Renal cortex interstitium (tissue), 11 donors: ENCODE data around the gene GTF2H1. TPM values are rescaled to one million over a fixed set of nuclear protein-coding genes. Genes with fewer than 3 reads are reported as not detected.
A peak's percentile ranks its signal among the peaks of the same experiment; 100 is the strongest.

ENCODE experiments used
- DNase-seq, 11 donors: peaks; one replicate each; pipeline ENCODE4 v3.0.0-alpha.2; 2013; ENCODE audit warnings: low read depth in 9 of 11, low spot score in 4 of 11; ENCODE audit errors: extremely low read depth in 1 of 11
- polyA plus RNA-seq, 3 donors: library from polyadenylated mRNA; unstranded; fragments of 120-200 nt; gene quantifications; one replicate each; pipeline ENCODE4 v1.2.1, GENCODE V29; 2013; ENCODE audit not compliant: insufficient read length in 3 of 3

GTF2H1 gene
- polyA plus RNA-seq, 3 donors: 49.3 to 61.0 (median 60.9) TPM

- no peak for DNase-seq
Observed at GRCh38 chr11:18361154-18361553, 38.8 kb downstream of the GTF2H1 start.

- no peak for DNase-seq
Observed at GRCh38 chr11:18364495-18365073, 42.2 kb downstream of the GTF2H1 start.

DNA sequence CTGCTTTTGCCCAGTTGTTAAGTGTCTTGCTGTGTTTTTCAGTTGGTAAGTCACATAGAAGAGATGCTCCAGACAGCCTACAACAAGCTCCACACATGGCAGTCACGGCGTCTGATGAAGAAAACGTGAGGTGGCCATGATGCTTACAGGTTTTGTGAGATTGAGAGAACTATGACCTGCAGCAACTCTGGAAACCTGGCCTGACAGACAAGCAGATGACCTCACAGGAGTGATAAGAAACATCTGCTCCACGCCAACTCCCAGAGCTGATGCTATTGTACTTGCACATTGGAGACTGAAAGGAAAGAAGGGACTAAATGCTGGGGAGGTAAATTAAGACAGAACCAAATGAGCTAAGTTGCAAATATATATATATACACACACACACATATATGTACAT lies 43.4 kb downstream of the GTF2H1 start:
- DNase-seq: no peak

DNA sequence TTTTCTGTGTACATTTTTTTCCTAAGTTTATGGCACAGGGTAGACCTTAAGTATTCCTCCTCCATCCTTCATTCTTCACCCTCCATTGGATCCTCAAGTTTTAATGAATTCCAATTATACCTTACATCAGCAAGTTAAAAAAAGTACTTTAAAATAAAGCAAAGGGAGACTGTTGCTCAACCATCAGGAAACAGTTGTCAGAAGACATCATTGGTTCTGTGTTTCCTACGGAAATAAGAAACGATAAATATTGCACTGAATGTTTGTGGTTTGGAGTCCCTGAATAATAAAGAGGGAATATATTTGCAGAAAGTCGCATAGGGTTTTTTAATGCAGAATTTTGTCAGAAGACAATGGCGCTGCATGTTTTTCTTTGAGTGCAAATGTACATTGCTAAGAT lies 43.9 kb downstream of the GTF2H1 start:
- DNase-seq: no peak

DNA sequence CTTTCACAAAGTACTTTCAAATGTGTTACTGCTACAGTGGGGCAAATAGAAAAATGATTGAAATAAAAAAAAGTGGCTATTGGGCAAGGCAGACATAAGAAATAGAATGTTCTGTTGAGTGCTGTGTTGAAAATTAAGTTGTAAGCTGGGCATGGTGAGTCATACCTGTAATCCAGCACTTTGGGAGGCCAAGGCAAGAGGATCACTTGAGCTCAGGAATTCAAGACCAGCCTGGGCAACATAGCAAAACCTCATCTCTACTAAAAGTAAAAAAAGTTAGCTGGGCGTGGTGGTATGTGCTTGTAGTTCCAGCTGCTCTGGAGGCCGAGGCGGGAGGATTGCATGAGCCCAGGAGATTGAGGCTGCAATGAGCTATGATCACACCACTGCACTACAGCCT lies 45.1 kb downstream of the GTF2H1 start:
- DNase-seq: no peak

DNA sequence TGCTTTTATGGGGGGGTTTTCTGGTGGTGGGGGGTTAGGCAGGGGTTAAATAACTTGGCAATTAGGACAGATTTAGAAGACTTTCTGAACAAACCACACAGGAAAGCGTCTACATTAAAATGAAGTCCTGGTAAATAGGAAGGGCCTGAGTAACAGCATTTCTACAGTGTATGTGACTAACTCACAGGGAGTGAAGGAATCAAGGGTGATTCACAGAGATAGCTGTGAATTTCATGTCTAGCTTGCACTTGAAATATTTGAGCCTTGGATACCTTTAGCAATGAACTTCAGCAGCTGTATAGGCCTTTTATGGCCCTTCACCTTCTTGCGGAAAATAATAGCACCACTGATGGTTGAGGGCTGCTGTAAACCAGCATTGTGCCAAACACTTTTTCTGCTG lies 45.9 kb downstream of the GTF2H1 start:
- DNase-seq: no peak

- DNase-seq: no peak
Observed at GRCh38 chr11:18369398-18369797, 47.0 kb downstream of the GTF2H1 start.

- no peak for DNase-seq
Observed at GRCh38 chr11:18371279-18371678, 48.9 kb downstream of the GTF2H1 start.

DNA sequence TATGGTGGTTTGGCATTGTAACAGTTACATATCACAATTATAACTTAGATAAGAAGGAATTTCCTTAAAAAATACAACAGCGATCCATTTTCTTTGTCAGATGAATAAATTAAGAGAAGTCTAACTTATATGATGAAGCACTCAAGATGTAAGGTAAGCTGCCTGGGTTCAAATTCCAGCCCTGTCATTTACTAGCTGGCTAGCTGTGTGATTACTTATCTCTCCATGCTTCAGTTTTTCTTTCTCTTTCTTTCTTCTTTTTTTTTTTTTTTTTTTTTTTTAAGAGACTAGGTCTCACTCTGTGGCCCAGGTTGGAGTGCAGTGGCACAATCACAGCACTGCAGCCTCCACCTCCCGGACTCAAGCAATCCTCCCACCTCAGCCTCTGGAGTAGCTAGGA lies 49.8 kb downstream of the GTF2H1 start:
- no peak for DNase-seq

- DNase-seq: no peak
Observed at GRCh38 chr11:18374956-18375355, 52.6 kb downstream of the GTF2H1 start.

DNA sequence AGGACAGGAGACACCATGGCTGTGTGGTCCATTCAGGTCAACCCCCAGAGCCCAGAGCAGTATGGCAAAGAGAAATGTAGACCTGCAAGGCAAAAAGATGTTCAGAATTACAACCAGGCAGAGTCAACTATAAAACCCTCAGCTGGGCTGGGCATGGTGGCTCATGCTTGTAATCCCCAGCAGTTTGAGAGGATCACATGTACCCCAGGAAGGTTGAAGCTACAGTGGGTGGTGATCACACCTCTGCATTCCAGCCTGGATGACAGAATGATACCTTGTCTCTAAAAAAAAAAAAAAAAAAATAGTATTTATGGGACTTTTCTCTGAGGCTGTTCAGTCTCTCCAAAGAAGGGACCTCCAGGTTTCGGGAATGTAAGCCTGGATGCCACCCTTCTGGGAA lies 53.6 kb downstream of the GTF2H1 start:
- DNase-seq: no peak

DNA sequence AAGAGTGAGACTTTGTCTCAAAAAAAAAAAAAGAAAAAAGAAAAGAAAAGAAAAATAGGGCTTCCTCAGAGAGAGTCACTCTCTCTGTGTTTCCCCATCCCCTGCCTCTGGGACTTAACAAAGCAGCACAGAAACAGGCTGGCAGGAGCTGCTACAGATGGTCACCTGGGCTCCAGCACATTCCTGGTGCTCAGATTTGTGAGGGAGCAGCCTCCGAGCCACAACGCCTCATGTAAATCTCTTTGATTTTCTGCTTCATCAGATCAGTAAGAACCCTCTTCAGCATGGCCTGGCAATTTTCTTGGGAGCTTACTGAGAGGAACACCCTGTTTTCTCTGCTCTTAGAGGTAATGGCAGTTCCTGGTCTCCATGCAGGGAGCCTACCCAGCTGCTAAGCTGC lies 56.8 kb downstream of the GTF2H1 start:
- DNase-seq: no peak

- peak in 1 of 11 donors; percentile 14 for DNase-seq
Observed at GRCh38 chr11:18383388-18384156, 61.2 kb downstream of the GTF2H1 start.

GRCh38 chr11:18384157-18384641 lies 61.8 kb downstream of the GTF2H1 start:
- peak in 5 of 11 donors; percentile 9 to 59 (median 28) for DNase-seq

GRCh38 chr11:18390088-18390487 lies 67.7 kb downstream of the GTF2H1 start:
- no peak for DNase-seq

DNA sequence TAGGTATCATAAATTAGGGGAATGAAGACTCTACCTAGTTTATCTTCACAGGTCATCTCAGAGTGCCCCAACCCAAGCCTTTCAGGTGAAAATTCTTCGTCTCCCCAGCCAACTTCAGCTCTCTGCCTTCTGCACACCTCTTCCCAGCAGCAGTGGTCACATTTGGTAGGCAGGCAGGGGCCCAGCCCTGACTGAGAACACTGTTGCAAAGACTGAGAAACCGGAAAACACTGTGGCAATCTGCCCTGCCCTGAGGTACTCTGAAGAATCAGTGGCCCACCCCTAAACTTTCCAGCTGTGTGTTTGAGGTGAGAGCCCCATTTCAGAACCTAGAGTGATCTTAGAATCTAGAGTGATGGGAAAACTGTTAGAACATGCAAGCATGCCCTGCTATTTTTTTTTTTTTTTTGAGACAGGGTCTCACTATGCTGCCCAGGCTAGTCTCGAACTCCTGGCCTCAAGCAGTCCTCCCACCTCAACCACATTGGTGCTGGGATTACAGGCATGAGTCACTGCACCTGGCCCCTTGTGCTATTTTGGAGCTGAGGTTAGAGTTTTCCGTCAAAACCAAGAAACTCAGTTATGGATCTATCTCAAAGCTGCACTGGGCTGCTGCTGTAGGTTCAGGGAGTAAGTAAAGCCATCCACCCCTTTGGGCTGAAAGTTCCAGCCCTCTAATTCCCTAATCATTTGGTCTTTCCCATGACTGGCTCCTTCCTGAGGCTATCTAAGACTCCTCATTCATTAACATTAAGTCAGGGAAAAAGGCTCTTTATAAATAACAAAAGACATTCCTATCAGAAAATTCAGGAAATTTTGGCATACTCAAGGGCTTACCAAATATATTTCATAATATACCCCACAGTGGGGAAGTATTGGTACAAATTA lies 70.3 kb downstream of the GTF2H1 start:
- no peak for DNase-seq

DNA sequence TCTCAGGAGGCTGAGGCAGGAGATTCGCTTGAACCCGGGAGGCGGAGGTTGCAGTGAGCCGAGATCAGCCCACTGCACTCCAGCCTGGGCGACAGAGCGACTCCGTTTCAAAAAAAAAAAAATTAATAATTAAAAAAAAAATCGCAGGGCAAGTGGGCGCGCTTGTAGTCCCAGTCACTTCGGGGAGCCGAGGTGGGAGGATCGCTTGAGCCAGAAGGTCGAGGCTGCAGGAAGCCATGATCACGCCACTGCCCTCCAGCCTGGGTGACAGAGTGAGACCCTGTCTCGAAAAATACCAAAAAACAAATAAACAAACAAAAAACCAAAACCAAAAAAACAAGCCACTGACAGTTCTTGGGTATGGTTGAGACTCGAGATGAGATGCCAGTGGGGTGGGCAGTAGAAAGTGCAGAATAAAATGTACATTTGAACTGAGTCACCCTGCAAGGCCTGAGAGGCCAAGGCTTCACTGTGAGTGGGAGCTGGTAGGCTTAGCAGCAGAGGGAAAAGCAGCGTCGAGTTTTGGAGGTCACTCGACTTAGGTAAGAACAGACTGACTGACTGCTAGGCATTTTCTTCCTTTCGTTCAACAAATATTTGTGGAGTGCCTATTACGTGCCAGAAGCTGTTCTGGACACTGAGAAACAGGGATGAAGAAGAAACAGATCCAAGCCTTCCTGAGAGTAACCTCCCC lies 71.4 kb downstream of the GTF2H1 start:
- DNase-seq: peak in 1 of 11 donors; percentile 20

DNA sequence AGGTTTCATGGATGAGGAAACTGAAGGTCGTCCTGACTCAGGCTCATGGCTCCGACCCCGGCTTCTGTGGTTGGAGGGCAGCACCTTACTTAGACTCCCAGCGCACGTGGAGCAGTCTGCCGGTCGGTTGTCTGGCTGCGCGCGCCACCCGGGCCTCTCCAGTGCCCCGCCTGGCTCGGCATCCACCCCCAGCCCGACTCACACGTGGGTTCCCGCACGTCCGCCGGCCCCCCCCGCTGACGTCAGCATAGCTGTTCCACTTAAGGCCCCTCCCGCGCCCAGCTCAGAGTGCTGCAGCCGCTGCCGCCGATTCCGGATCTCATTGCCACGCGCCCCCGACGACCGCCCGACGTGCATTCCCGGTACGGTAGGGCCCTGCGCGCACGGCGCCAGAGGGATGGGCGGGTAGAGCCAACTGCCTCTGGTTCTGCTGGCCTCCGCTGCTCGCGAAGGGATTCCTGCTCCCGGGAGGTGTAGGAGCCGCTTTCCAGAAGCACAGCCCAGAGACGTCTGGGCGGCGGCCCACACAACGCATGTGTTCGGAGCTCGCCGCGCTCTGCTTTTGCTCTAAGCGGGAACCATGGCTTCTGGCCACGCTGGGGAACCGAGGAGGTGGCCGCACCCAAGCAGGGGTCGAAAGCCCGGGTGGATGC lies 72.0 kb downstream of the GTF2H1 start, which contains the start of gene LDHA:
Gene LDHA (plus strand): TSS at position 289 of the 653 bp plus-strand sequence. CDS start 2,280 bp downstream, outside the sequence.
- DNase-seq: peak in 10 of 11 donors; percentile 66 to 88 (median 85)
